RWPE2 (cell line): ENCODE measurements around the gene SLC39A13.
A peak's percentile ranks its signal among the peaks of the same experiment; 100 is the strongest.

ENCODE experiments used
- ATAC-seq: fragments of 200-7000 bp; cut with Tn5 transposase; 3 replicates; pipeline ENCODE4 v1.9.1; 2021; ENCODE audit warnings: low read depth
- DNase-seq: peaks from one replicate; pipeline ENCODE4 v3.0.0-alpha.2; 2020; ENCODE audit warnings: low spot score
- H3K27ac ChIP-seq: fragments of 450-650 bp; 2 replicates; pipeline ENCODE4 v1.5.1; 2017; ENCODE audit warnings: mild to moderate bottlenecking; ENCODE audit not compliant: poor library complexity, severe bottlenecking
- H3K27me3 ChIP-seq: fragments of 250-450 bp; sonication (Bioruptor Pico); 2 replicates; pipeline ENCODE4 v1.5.1; 2021; ENCODE audit warnings: mild to moderate bottlenecking, moderate library complexity; ENCODE audit not compliant: insufficient read depth, poor library complexity, severe bottlenecking
- H3K36me3 ChIP-seq: fragments of 250-450 bp; sonication (Bioruptor Pico); 2 replicates; pipeline ENCODE4 v1.5.1; 2020; ENCODE audit warnings: low read depth, mild to moderate bottlenecking, moderate library complexity
- H3K4me1 ChIP-seq: fragments of 250-450 bp; sonication (Bioruptor Pico); 2 replicates; pipeline ENCODE4 v1.5.1; 2021; ENCODE audit warnings: mild to moderate bottlenecking, moderate library complexity; ENCODE audit not compliant: insufficient read depth, poor library complexity, severe bottlenecking
- H3K4me3 ChIP-seq: fragments of 250-450 bp; sonication (Bioruptor Pico); 2 replicates; pipeline ENCODE4 v1.5.1; 2021; ENCODE audit warnings: mild to moderate bottlenecking, moderate library complexity; ENCODE audit not compliant: severe bottlenecking
- H3K9me3 ChIP-seq: fragments of 250-450 bp; sonication (Bioruptor Pico); 2 replicates; pipeline ENCODE4 v1.5.1; 2021; ENCODE audit warnings: mild to moderate bottlenecking, moderate library complexity; ENCODE audit not compliant: severe bottlenecking
- CTCF ChIP-seq: fragments of 450-650 bp; IDR thresholded peaks from one replicate; pipeline ENCODE4 v1.5.1; 2017; ENCODE audit warnings: mild to moderate bottlenecking, moderate library complexity; ENCODE audit not compliant: poor library complexity, severe bottlenecking

Gene SLC39A13

GRCh38 chr11:47415091-47415854 is 6.9 kb downstream of the SLC39A13 start:
- no peak for TF ChIP-seq CTCF
- Histone ChIP-seq H3K27me3 (no peaks in the 10 kb centered on the region), H3K36me3 (peaks cover 72% of the 10 kb centered on the region), H3K9me3 (no peaks in the 10 kb centered on the region), H3K4me1 (peaks cover 9% of the 10 kb centered on the region), H3K4me3 (no peak overlapping the region), H3K27ac (peak overlapping the region; percentile 87)
- ATAC-seq (no peak; the same call in 2 of the 3 replicates), DNase-seq (no peak)

- peak overlapping the region; percentile 87 for H3K27ac ChIP-seq
Measured at GRCh38 chr11:47415949-47416472, 7.6 kb downstream of the SLC39A13 start.

GRCh38 chr11:47417712-47418111 is 9.3 kb downstream of the SLC39A13 start:
- peak overlapping the region; percentile 87 for H3K27ac ChIP-seq
- DNase-seq: no peak
- no peaks in the 10 kb centered on the region for H3K9me3 ChIP-seq
- TF ChIP-seq CTCF: no peak
- no peak overlapping the region for H3K4me3 ChIP-seq
- H3K4me1 ChIP-seq: peaks cover 9% of the 10 kb centered on the region
- no peak for ATAC-seq
- H3K36me3 ChIP-seq: peaks cover 70% of the 10 kb centered on the region
- H3K27me3 ChIP-seq: no peaks in the 10 kb centered on the region

More at GRCh38 chr11:47415949-47416472, 7.6 kb downstream of the SLC39A13 start:
- peak; percentile 90 for ATAC-seq
- Histone ChIP-seq H3K4me3 (no peak overlapping the region), H3K36me3 (peaks cover 71% of the 10 kb centered on the region), H3K9me3 (no peaks in the 10 kb centered on the region), H3K27me3 (no peaks in the 10 kb centered on the region), H3K4me1 (peaks cover 9% of the 10 kb centered on the region)
- TF ChIP-seq CTCF: no peak
- peak; percentile 93 for DNase-seq

GRCh38 chr11:47418454-47419259 is 10.3 kb downstream of the SLC39A13 start:
- TF ChIP-seq CTCF: no peak
- no peaks in the 10 kb centered on the region for H3K9me3 ChIP-seq
- H3K27ac ChIP-seq: no peak overlapping the region
- ATAC-seq (no peak), DNase-seq (no peak)
- no peaks in the 10 kb centered on the region for H3K27me3 ChIP-seq
- H3K36me3 ChIP-seq: peaks cover 74% of the 10 kb centered on the region
- H3K4me3 ChIP-seq: no peak overlapping the region
- peaks cover 9% of the 10 kb centered on the region for H3K4me1 ChIP-seq
